HepG2 (cell line): Measurements from ENCODE around the gene IFNAR2. TPM values are rescaled to one million over a fixed set of nuclear protein-coding genes. Genes with fewer than 3 reads are reported as not detected.

Source experiments
- ATAC-seq: fragments of 200-7000 bp; cut with Tn5 transposase; 3 replicates; pipeline ENCODE4 v1.9.1; 2020; ENCODE audit warnings: mild to moderate bottlenecking, moderate library complexity
- BruUV-seq: library from RNA; stranded (reverse); fragments of 400-500 nt; replicated peaks from 2 replicates; lab custom pipeline; 2021; lab: Mats Ljungman, UMichigan
- CTCF ChIA-PET: fragments of 300-600 bp; formaldehyde crosslinking; extraction: SDS; loops from one replicate; lab custom pipeline; 2021; ENCODE audit warnings: low total read pairs, inconsistent platforms, low intra/inter-chr PET ratio; lab: Yijun Ruan, JAX
- POLR2A ChIA-PET: fragments of 350-600 bp; sonication (Branson Sonifier 250); formaldehyde crosslinking; loops from one replicate; lab custom pipeline; 2020; ENCODE audit warnings: antibody characterized with exemption, inconsistent platforms; lab: Yijun Ruan, JAX
- DNase-seq: peaks from one replicate; pipeline ENCODE4 v3.0.0-alpha.2; 2015; ENCODE audit warnings: low spot score
- FAIRE-seq: peaks from 3 replicates; lab custom pipeline; 2011; peaks lifted over from hg19 to GRCh38; lab: Jason Lieb, UNC
- H2AFZ ChIP-seq: one replicate; pipeline ENCODE4 v1.6.1; 2011; ENCODE audit warnings: low read length, inconsistent platforms
- H3K27ac ChIP-seq: fragments of 300-600 bp; 3 replicates; pipeline ENCODE4 v1.8.0; 2011; ENCODE audit warnings: mixed run types, mild to moderate bottlenecking, mixed read lengths, low read length, inconsistent platforms; ENCODE audit not compliant: insufficient read depth; ENCODE audit errors: extremely low read length
- H3K27me3 ChIP-seq, 2 experiments: fragments of 200-600 bp in 1 of 2; 2 replicates in 1 of 2; 3 replicates in 1 of 2; pipeline versions ENCODE4 v1.6.0 to v1.8.0; 2011; ENCODE audit warnings: low read length in 2 of 2, mild to moderate bottlenecking in 2 of 2, moderate library complexity in 2 of 2, inconsistent platforms in 1 of 2; ENCODE audit not compliant: insufficient read depth in 2 of 2, control insufficient read depth in 1 of 2
- H3K36me3 ChIP-seq, 2 experiments: fragments of 200-600 bp in 1 of 2; replicated peaks in 1 of 2; 2 replicates in 1 of 2; 3 replicates in 1 of 2; pipeline versions ENCODE4 v1.5.1 to v1.8.0; 2011; ENCODE audit warnings: low read length in 2 of 2, inconsistent platforms in 1 of 2; ENCODE audit not compliant: insufficient read depth in 2 of 2, control insufficient read depth in 1 of 2
- H3K4me1 ChIP-seq: 2 replicates; pipeline ENCODE4 v1.5.1; 2012; ENCODE audit warnings: low read length, inconsistent platforms; ENCODE audit not compliant: insufficient read depth
- H3K4me2 ChIP-seq: 2 replicates; pipeline ENCODE4 v1.6.0; 2011; ENCODE audit warnings: low read depth, low read length, inconsistent platforms
- H3K4me3 ChIP-seq, 3 experiments: fragments of 200-600 bp in 1 of 3; sonication (generic), shearing (Covaris generic) in 1 of 3; replicated peaks in 1 of 3; 2 replicates each; pipeline ENCODE4 v1.5.1; 2011 to 2016; ENCODE audit warnings: low read length in 3 of 3, inconsistent platforms in 2 of 3, low read depth in 2 of 3, mild to moderate bottlenecking in 2 of 3, control low read depth in 1 of 3, mixed read lengths in 1 of 3; ENCODE audit not compliant: insufficient read depth in 1 of 3
- H3K79me2 ChIP-seq: one replicate; pipeline ENCODE4 v1.6.1; 2011; ENCODE audit warnings: low read length, inconsistent platforms; ENCODE audit not compliant: insufficient read depth
- H3K9ac ChIP-seq: 2 replicates; pipeline ENCODE4 v1.6.0; 2011; ENCODE audit warnings: mild to moderate bottlenecking, low read depth, low read length, inconsistent platforms; ENCODE audit not compliant: insufficient read depth
- H3K9me3 ChIP-seq: 2 replicates; pipeline ENCODE4 v1.5.1; 2012; ENCODE audit warnings: mild to moderate bottlenecking, low read length
- H4K20me1 ChIP-seq: 2 replicates; pipeline ENCODE4 v1.6.0; 2011; ENCODE audit warnings: inconsistent platforms, mild to moderate bottlenecking, low read length, moderate library complexity; ENCODE audit not compliant: insufficient read depth
- FOXK2 ChIP-seq: fragments of 450-650 bp; IDR thresholded peaks from 2 replicates; pipeline ENCODE4 v1.6.1; 2016
- HOXA9 ChIP-seq: sonication (generic); formaldehyde crosslinking; IDR thresholded peaks from 2 replicates; pipeline ENCODE4 v1.8.1; 2022; ENCODE audit warnings: missing genetic modification reagents, mild to moderate bottlenecking, moderate library complexity, borderline replicate concordance
- JARID2 ChIP-seq: sonication (generic); formaldehyde crosslinking; IDR thresholded peaks from 2 replicates; pipeline ENCODE4 v1.8.1; 2023; ENCODE audit warnings: missing genetic modification reagents, inconsistent platforms; ENCODE audit not compliant: insufficient replicate concordance
- MIER3 ChIP-seq: IDR thresholded peaks from 2 replicates; pipeline ENCODE4 v1.6.1; 2016; ENCODE audit warnings: missing compliant biosample characterization, borderline replicate concordance
- SMARCC2 ChIP-seq: fragments of 450-650 bp; IDR thresholded peaks from 2 replicates; pipeline ENCODE4 v1.6.1; 2017; ENCODE audit warnings: antibody characterized with exemption, mild to moderate bottlenecking
- ZFP62 ChIP-seq: sonication (generic); formaldehyde crosslinking; IDR thresholded peaks from 2 replicates; pipeline ENCODE4 v1.4.0; 2020; ENCODE audit warnings: missing genetic modification reagents
- ZNF142 ChIP-seq: sonication (generic); formaldehyde crosslinking; IDR thresholded peaks from 2 replicates; pipeline ENCODE4 v1.4.0; 2020; ENCODE audit warnings: missing genetic modification reagents
- ZNF746 ChIP-seq: sonication (generic); formaldehyde crosslinking; IDR thresholded peaks from 2 replicates; pipeline ENCODE4 v1.8.0; 2022; ENCODE audit warnings: mild to moderate bottlenecking, missing genetic modification reagents
- WGBS: methylation state at CpG from one replicate; pipeline ENCODE4 v1.1.6; 2017; ENCODE audit warnings: low lambda C conversion rate; 5-methylcytosine and 5-hydroxymethylcytosine counted together
- in situ Hi-C: cut with HindIII; loops from 2 replicates; pipeline ENCODE4 v1.10.0; 2017; ENCODE audit warnings: low pct_unique_long_range_greater_than_20kb; ENCODE audit not compliant: extremely low pct_ligation_motif_present
- intact Hi-C: fragments of 100-400 bp; cut with micrococcal nuclease; formaldehyde crosslinking; loops from one replicate; pipeline ENCODE4 v1.10.0; 2022; ENCODE audit not compliant: unreplicated experiment
- polyA plus RNA-seq, 8 experiments: library from polyadenylated mRNA; depleted of rRNA in 3 of 8; stranded (reverse) in 7 of 8; unstranded in 1 of 8; fragments of >200 nt; fragmentation: Illumina TruSeq in 4 of 8; extraction: Trizol in 4 of 8; gene quantifications; 2 replicates each; pipeline versions ENCODE4 v1.2.1 to v1.2.3, GENCODE V29; 2011 to 2016; ENCODE audit warnings: low read depth in 4 of 8, missing spikeins in 1 of 8, mixed read lengths in 1 of 8; ENCODE audit not compliant: insufficient read depth in 1 of 8
- total RNA-seq, 5 experiments: library from RNA; depleted of rRNA; stranded (reverse); fragments of >200 nt; fragmentation: Illumina TruSeq; extraction: Trizol; gene quantifications; 2 replicates each; pipeline ENCODE4 v1.2.3, GENCODE V29; 2016; ENCODE audit warnings: low read depth in 1 of 5

IFNAR2 gene
- total and polyA plus RNA-seq, 2 of the 13 experiments (the other 11 are each of a cell fraction or from before 2014, with no cell fraction given), result 5.1 to 24.1 TPM

DNA sequence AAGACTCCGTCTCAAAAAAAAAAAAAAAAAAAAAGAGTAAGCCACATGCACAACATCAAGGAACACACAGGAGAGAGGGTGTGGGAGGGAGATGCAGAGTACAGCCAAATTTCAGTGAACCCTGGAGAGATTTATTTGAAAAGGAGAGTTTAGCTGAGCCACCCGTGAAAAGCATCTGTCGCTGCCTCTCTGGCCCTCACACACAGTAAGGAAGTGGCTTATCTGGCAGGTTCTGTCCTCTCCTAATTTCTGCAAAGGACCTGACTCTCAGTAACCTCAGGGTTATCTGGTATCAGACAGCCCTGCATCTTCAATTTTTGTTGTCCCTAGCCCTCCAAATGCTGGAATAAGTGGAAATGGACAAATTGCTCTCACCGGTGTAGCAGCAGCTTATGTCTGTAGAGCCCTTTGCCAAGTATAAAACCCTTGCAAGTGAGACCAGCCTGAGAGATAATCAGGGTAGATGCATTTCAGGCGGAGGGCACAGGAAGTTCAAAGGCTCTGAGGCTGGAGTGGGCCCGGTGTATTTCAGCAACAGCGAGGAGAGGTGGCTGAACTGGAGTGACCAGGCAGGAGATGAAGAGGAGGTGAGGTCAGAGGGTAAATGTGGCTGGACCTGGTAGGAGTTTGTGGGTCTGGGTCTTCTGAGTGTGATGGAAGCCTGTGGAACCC is 19.7 kb downstream of the IFNAR2 start:
- H2AFZ ChIP-seq, result no peak overlapping the region
- no peak for TF ChIP-seq ZFP62 (CRISPR knock-in tag)
- TF ChIP-seq HOXA9 (CRISPR knock-in tag), result no peak
- no peak for TF ChIP-seq ZNF142 (CRISPR knock-in tag)
- no peak for TF ChIP-seq SMARCC2
- no peak for TF ChIP-seq JARID2
- TF ChIP-seq MIER3 (CRISPR knock-in tag), result no peak
- TF ChIP-seq FOXK2, result no peak
- TF ChIP-seq ZNF746 (CRISPR knock-in tag), result no peak
- TF ChIP-seq, all 625 proteins: peak for 0
- FAIRE-seq (no peak), DNase-seq (no peak), ATAC-seq (no peak)
- Histone ChIP-seq H3K9me3 (no peaks in the 10 kb centered on the region), H3K27ac (no peak overlapping the region), H3K4me3 (no peak overlapping the region), H3K9ac (no peak overlapping the region), H4K20me1 (no peaks in the 10 kb centered on the region), H3K36me3 (peaks cover 6 to 76% of the 10 kb centered on the region in 2 experiments), H3K4me1 (peaks cover 17% of the 10 kb centered on the region), H3K27me3 (no peaks in the 10 kb centered on the region), H3K4me2 (no peak overlapping the region), H3K79me2 (no peaks in the 10 kb centered on the region)
- ChIA-PET POLR2A (no interaction called here), CTCF (no interaction called here)
- 93% methylated on average over 7 of the region's 7 CpGs for WGBS
- BruUV-seq, result no TSS peak
- in situ Hi-C loops, result no loop called here
- intact Hi-C loops, result no loop called here
